Activated CD8-positive, alpha-beta T cell treated with anti-CD3 and anti-CD28 coated beads for 36 hours (primary cell): ENCODE data around the gene SERF2. TPM values are rescaled to one million over a fixed set of nuclear protein-coding genes. Genes with fewer than 3 reads are reported as not detected.
"Not testable (repeated sequence)": the region's sequence is repeated elsewhere in the genome, so short reads cannot be mapped to it uniquely, and the experiment has no call there.

Experiments used
- ATAC-seq: fragments of 200-7000 bp; cut with Tn5 transposase; one replicate; pipeline ENCODE4 v1.10.0; 2021; ENCODE audit warnings: mild to moderate bottlenecking, moderate library complexity
- CTCF ChIA-PET: fragments of 350-600 bp; sonication (Branson Sonifier 250); formaldehyde crosslinking; loops from one replicate; lab custom pipeline; 2021; ENCODE audit warnings: antibody characterized with exemption; lab: Charles Lee
- POLR2A ChIA-PET: fragments of 350-600 bp; sonication (Branson Sonifier 250); formaldehyde crosslinking; loops from one replicate; lab custom pipeline; 2021; ENCODE audit warnings: antibody characterized with exemption; lab: Charles Lee
- DNase-seq: peaks from one replicate; pipeline ENCODE4 v3.0.0-alpha.2; 2020
- H3K27ac Mint-ChIP-seq: one replicate; pipeline ENCODE4 v1.8.0; 2021; ENCODE audit warnings: mild to moderate bottlenecking, mixed read lengths
- H3K27me3 Mint-ChIP-seq: one replicate; pipeline ENCODE4 v1.8.0; 2021; ENCODE audit warnings: mixed read lengths
- H3K36me3 Mint-ChIP-seq: one replicate; pipeline ENCODE4 v1.8.0; 2021; ENCODE audit warnings: low read depth, mixed read lengths
- H3K4me1 Mint-ChIP-seq: one replicate; pipeline ENCODE4 v1.8.0; 2021; ENCODE audit warnings: low read depth, mixed read lengths
- H3K4me3 Mint-ChIP-seq: one replicate; pipeline ENCODE4 v1.8.0; 2021; ENCODE audit warnings: mild to moderate bottlenecking, moderate library complexity, mixed read lengths
- H3K9me3 Mint-ChIP-seq: one replicate; pipeline ENCODE4 v1.8.0; 2021; ENCODE audit warnings: mixed read lengths
- intact Hi-C: fragments of 100-400 bp; cut with micrococcal nuclease; formaldehyde crosslinking; loops from one replicate; pipeline ENCODE4 v1.10.0; 2022
- total RNA-seq, 2 experiments: library from RNA; stranded (reverse); gene quantifications; one replicate each; pipeline ENCODE4 v1.2.3, GENCODE V29; 2021
- TF ChIP-seq, protein P1 (sequence below): fragments of 200-600 bp; IDR thresholded peaks from one replicate; pipeline ENCODE4 v1.8.0; 2022; ENCODE audit warnings: antibody characterized with exemption, mild to moderate bottlenecking

SERF2 gene
- total RNA-seq, 2 experiments from 2014 or later = 775 to 810 TPM

DNA sequence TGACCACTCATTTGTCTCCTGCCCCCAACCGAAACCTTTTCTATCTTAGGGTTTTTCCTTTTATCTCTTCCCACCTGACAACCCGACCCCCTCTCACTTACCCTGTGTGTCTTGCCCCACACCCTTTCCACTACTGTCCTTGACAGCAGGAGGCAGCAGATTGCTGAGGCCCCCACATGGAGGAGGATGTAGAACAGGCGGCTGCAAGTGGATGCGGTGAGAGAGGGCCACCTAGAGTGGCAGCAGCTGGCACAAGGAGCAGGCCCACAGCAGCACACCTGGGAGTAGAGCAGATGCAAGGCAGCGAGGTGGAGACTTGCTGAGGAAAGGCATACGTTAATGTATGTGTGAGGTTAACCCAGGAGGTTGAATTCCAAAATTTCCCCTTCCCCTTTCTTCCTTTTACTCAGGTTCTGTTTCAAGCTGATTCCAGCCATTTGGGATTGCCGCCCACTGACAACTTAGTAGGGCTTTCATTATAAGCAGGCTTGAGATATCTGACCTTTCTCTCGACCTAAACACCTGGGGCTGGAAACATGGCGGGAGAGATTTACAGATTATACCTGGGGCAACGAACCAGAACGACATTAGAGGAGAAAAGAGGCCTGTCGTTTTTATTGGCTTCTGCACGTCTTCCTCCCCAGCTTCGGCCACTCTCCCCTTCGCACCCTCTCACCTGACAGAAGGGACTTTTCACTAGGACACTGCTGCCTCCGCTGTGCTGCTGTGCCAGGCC lies 7.3 kb downstream of the SERF2 start:
- Mint-ChIP-seq H3K4me3 (no peak overlapping the region), H3K27me3 (no peaks in the 10 kb centered on the region), H3K27ac (peak overlapping the region; percentile 99), H3K36me3 (peaks cover 69% of the 10 kb centered on the region), H3K4me1 (peaks cover 55% of the 10 kb centered on the region), H3K9me3 (peaks cover 3% of the 10 kb centered on the region)
- intact Hi-C loops = no loop called here
- DNase-seq (no peak), ATAC-seq (no peak)
- CTCF ChIA-PET = interaction anchor here (1.3 to 2.4 kb wide), 2 partner anchors 22 to 29 kb away, joined by 4 to 15 read pairs; partner anchors contain the start of gene ELL3
- TF ChIP-seq, protein P1, sequence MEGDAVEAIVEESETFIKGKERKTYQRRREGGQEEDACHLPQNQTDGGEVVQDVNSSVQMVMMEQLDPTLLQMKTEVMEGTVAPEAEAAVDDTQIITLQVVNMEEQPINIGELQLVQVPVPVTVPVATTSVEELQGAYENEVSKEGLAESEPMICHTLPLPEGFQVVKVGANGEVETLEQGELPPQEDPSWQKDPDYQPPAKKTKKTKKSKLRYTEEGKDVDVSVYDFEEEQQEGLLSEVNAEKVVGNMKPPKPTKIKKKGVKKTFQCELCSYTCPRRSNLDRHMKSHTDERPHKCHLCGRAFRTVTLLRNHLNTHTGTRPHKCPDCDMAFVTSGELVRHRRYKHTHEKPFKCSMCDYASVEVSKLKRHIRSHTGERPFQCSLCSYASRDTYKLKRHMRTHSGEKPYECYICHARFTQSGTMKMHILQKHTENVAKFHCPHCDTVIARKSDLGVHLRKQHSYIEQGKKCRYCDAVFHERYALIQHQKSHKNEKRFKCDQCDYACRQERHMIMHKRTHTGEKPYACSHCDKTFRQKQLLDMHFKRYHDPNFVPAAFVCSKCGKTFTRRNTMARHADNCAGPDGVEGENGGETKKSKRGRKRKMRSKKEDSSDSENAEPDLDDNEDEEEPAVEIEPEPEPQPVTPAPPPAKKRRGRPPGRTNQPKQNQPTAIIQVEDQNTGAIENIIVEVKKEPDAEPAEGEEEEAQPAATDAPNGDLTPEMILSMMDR = no peak
- POLR2A ChIA-PET = interaction anchor here (1.2 to 4.6 kb wide), 8 partner anchors 7 to 52 kb away, joined by 3 to 37 read pairs (median 8); partner anchors contain the start of genes ELL3, MFAP1, SERF2 and WDR76

DNA sequence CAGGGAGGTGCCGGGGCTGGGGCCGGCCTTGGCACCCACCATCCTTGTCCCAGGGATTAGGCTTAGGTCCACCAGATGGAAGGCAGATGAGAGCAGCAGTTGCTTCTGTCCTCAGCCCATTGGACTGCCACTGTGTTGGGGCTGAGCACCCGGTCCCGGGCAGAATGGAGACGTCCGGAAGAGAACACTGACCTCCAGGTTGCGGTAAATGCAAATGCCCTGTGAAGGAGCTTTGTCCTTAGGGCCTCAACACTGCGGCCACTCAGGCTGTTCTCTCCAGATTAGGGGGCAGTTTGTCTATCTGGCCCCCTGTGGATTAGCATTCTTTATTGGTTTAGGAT lies 7.8 kb downstream of the SERF2 start, which contains the start of gene SERINC4:
Gene SERINC4 (minus strand): TSS at position 276 of the 341 bp plus-strand sequence. CDS start 234 bp downstream, at position 42.
- POLR2A ChIA-PET = interaction anchor here (1.0 to 4.6 kb wide), 11 partner anchors 8 to 53 kb away, joined by 3 to 37 read pairs (median 6); partner anchors contain the start of genes ELL3, MFAP1, SERF2 and WDR76
- CTCF ChIA-PET = interaction anchor here (1.3 to 2.4 kb wide), 2 partner anchors 22 to 30 kb away, joined by 4 to 15 read pairs; partner anchors contain the start of gene ELL3
- TF ChIP-seq, protein P1 = no peak
- Mint-ChIP-seq H3K9me3 (peaks cover 3% of the 10 kb centered on the region), H3K4me1 (peaks cover 49% of the 10 kb centered on the region), H3K27me3 (no peaks in the 10 kb centered on the region), H3K36me3 (peaks cover 66% of the 10 kb centered on the region), H3K27ac (peak within 1 kb of the TSS; percentile 99), H3K4me3 (peak within 1 kb of the TSS; percentile 93)
- DNase-seq (no peak), ATAC-seq (no peak)
- intact Hi-C loops = no loop called here

DNA sequence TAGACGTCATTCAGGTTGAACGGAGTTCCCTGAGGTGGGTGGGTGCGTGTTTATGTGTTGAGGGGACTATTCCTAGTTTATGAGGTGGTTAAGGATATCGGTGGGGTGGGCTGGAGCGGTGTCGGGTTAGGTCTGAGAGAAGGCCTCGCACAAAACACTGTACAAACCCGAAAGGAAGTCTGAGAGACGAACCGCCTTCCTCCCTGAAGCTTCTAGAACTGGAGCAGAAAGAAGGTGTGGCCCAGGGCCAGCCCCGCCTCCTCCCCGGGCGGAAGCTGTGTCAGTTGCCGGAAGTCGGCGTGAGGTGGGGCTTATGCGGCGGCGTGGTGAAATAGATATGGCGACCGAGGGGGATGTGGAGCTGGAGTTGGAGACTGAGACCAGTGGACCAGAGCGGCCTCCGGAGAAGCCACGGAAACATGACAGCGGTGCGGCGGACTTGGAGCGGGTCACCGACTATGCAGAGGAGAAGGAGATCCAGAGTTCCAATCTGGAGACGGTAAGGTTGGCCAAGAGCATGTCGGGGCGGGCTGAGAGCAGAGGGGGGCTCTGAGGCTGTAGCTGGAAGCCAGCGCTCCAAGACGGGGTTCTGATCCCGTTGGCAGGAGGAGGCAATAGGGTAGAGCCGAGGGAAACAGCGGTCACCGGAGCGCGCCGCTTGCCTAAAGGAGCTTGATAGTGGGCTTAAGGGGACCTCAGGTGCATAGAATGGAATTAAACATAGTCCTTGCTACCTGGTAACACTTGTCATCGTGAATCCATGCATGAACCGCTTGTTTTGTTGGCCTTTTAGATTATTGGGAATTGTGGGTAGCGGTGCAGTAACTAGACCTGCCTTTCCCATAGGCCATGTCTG lies 8.4 kb downstream of the SERF2 start, which contains the start of gene HYPK:
Gene HYPK (plus strand): TSS at position 314 of the 856 bp plus-strand sequence. CDS start 24 bp downstream, at position 338.
- TF ChIP-seq, protein P1 = no peak
- H3K4me3 Mint-ChIP-seq = peak within 1 kb of the TSS; percentile 93
- peak within 1 kb of the TSS; percentile 99 for H3K27ac Mint-ChIP-seq
- ATAC-seq = peak; percentile 98
- no peaks in the 10 kb centered on the region for H3K27me3 Mint-ChIP-seq
- H3K4me1 Mint-ChIP-seq = peaks cover 43% of the 10 kb centered on the region
- intact Hi-C loops = no loop called here
- H3K9me3 Mint-ChIP-seq = peaks cover 3% of the 10 kb centered on the region
- ChIA-PET CTCF (interaction anchor here (1.3 to 2.4 kb wide), 2 partner anchors 23 to 30 kb away, joined by 4 to 15 read pairs; partner anchors contain the start of gene ELL3), POLR2A (interaction anchor here (1.0 to 4.6 kb wide), 13 partner anchors 8 to 54 kb away, joined by 3 to 37 read pairs (median 4); partner anchors contain the start of genes ELL3, MFAP1, SERF2 and WDR76)
- peak; percentile 95 for DNase-seq
- H3K36me3 Mint-ChIP-seq = peaks cover 65% of the 10 kb centered on the region

DNA sequence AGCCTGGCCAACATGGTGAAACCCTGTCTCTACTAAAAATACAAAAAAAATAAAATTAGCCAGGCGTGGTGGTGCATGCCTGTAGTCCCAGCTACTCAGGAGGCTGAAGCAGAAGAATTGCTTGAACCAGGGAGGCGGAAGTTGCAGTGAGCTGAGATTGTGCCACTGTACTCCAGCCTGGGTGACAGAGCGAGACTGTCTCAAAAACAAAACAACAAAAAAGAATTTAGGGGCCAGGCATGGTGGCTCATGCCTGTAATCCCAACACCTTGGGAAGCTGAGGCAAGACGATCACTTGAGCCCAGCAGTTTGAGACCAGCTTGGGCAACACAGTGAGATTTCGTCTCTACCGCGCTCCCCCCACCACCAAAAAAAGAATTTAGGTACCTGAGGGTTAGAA lies 10.6 kb downstream of the SERF2 start:
- Mint-ChIP-seq H3K36me3 (peaks cover 70% of the 10 kb centered on the region), H3K4me1 (peaks cover 32% of the 10 kb centered on the region)
- intact Hi-C loops, H3K4me3 Mint-ChIP-seq, CTCF ChIA-PET, H3K9me3 Mint-ChIP-seq, H3K27ac Mint-ChIP-seq, ATAC-seq, H3K27me3 Mint-ChIP-seq, DNase-seq: not testable (repeated sequence)
- POLR2A ChIA-PET = interaction anchor here (1.2 to 4.6 kb wide), 5 partner anchors 8 to 23 kb away, joined by 3 to 37 read pairs (median 9); partner anchors contain the start of genes MFAP1, SERF2 and WDR76
